Activated T-helper 2 cell treated with anti-CD3 and anti-CD28 coated beads, Interferon-gamma antibody, Interleukin-2, Interleukin-4, amounts not matched to agents 10 μg/mL and 5 μg/mL and 100 μg/mL, durations not matched to agents 14 hours and 24 hours and 36 hours (primary cell): Measurements from ENCODE around the gene CFAP221. TPM values are rescaled to one million over a fixed set of nuclear protein-coding genes. Genes with fewer than 3 reads are reported as not detected.

Source experiments
- DNase-seq: peaks from one replicate; pipeline ENCODE4 v3.0.0; 2021; ENCODE audit warnings: low spot score
- H3K27ac Mint-ChIP-seq: one replicate; pipeline ENCODE4 v1.8.0; 2021; ENCODE audit warnings: mixed read lengths
- H3K27me3 Mint-ChIP-seq: one replicate; pipeline ENCODE4 v1.8.0; 2021; ENCODE audit warnings: low read depth, mixed read lengths
- H3K36me3 Mint-ChIP-seq: one replicate; pipeline ENCODE4 v1.8.0; 2021; ENCODE audit warnings: low read depth, mixed read lengths
- H3K4me1 Mint-ChIP-seq: one replicate; pipeline ENCODE4 v1.8.0; 2021; ENCODE audit warnings: low read depth, mixed read lengths
- H3K4me3 Mint-ChIP-seq: one replicate; pipeline ENCODE4 v1.8.0; 2021; ENCODE audit warnings: low read depth, mild to moderate bottlenecking, moderate library complexity, mixed read lengths
- H3K9me3 Mint-ChIP-seq: one replicate; pipeline ENCODE4 v1.8.0; 2021; ENCODE audit warnings: mixed read lengths
- intact Hi-C: fragments of 100-400 bp; cut with micrococcal nuclease; formaldehyde crosslinking; loops from one replicate; pipeline ENCODE4 v1.15.1; 2023
- total RNA-seq: library from RNA; stranded (reverse); gene quantifications from 2 replicates; pipeline ENCODE4 v1.2.3, GENCODE V29; 2022

Gene CFAP221
- total RNA-seq, 1 donor from 2014 or later: not detected

GRCh38 chr2:119644186-119644585, 99.9 kb downstream of the CFAP221 start:
- Mint-ChIP-seq H3K27ac (no peak overlapping the region), H3K36me3 (no peaks in the 10 kb centered on the region), H3K4me1 (peaks cover 2% of the 10 kb centered on the region), H3K27me3 (peaks cover 17% of the 10 kb centered on the region), H3K4me3 (no peak overlapping the region), H3K9me3 (no peaks in the 10 kb centered on the region)
- intact Hi-C loops: no loop called here
- no peak for DNase-seq

- H3K27me3 Mint-ChIP-seq: peaks cover 15% of the 10 kb centered on the region
- intact Hi-C loops: no loop called here
- H3K27ac Mint-ChIP-seq: no peak overlapping the region
- H3K4me1 Mint-ChIP-seq: peaks cover 2% of the 10 kb centered on the region
- H3K9me3 Mint-ChIP-seq: no peaks in the 10 kb centered on the region
- H3K4me3 Mint-ChIP-seq: no peak overlapping the region
- no peaks in the 10 kb centered on the region for H3K36me3 Mint-ChIP-seq
- DNase-seq: no peak
Measured at GRCh38 chr2:119645173-119645855, 101.1 kb downstream of the CFAP221 start.

DNA sequence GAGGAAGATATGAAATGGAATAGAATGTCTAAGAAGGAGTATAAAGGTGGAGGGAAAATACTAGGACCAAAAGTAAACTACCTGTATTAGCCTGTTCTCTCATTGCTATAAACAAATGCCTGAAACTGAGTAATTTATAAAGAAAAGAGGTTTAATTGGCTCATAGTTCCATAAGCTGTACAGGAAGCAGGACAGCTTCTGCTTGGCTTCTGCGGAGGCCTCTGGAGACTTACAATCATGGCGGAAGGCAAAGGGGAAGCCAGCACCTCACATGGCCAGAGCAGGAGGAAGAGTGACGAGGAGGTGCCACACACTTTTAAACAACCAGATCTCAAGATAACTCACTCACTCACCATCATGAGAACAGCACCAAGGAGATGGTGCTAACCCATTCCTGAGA, 101.9 kb downstream of the CFAP221 start:
- DNase-seq: no peak
- H3K36me3 Mint-ChIP-seq: no peaks in the 10 kb centered on the region
- no peak overlapping the region for H3K27ac Mint-ChIP-seq
- H3K4me1 Mint-ChIP-seq: peaks cover 2% of the 10 kb centered on the region
- H3K27me3 Mint-ChIP-seq: peaks cover 17% of the 10 kb centered on the region
- intact Hi-C loops: no loop called here
- no peak overlapping the region for H3K4me3 Mint-ChIP-seq
- no peaks in the 10 kb centered on the region for H3K9me3 Mint-ChIP-seq

DNA sequence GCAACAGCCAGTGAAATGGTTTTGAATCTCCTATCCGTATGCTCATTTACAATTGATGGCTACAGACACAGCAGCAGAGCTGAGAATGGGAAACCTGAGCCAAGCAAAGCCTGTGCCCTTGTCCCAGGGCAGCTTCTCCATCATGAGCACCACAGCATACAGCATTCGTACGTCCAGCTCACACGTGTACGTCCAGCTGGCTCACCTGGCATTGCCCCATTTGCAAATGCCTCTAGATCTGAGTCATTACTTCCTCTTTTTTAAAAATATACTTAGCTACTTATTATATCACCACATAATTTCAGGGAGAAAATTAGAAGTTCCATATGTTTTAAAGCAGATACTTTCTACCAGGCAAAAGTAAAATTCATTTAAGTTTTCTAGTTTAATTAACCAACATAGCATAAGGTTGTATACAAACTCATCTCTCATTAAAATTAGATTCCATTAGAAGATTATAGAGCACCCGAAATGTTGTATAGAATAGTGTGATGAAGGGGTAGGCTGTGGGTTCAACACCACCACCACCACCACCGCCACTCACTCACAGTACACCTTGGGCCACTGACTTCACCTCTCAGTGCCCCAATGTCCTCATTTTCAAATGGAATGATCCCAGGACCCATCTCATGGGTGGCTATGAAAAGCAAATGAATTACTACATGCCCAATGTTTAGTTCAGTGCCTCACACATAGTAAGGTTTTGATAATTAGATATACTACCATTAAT, 103.4 kb downstream of the CFAP221 start:
- Mint-ChIP-seq H3K9me3 (no peaks in the 10 kb centered on the region), H3K27ac (no peak overlapping the region), H3K4me3 (no peak overlapping the region), H3K27me3 (peaks cover 18% of the 10 kb centered on the region), H3K4me1 (no peaks in the 10 kb centered on the region), H3K36me3 (no peaks in the 10 kb centered on the region)
- intact Hi-C loops: no loop called here
- DNase-seq: no peak

DNA sequence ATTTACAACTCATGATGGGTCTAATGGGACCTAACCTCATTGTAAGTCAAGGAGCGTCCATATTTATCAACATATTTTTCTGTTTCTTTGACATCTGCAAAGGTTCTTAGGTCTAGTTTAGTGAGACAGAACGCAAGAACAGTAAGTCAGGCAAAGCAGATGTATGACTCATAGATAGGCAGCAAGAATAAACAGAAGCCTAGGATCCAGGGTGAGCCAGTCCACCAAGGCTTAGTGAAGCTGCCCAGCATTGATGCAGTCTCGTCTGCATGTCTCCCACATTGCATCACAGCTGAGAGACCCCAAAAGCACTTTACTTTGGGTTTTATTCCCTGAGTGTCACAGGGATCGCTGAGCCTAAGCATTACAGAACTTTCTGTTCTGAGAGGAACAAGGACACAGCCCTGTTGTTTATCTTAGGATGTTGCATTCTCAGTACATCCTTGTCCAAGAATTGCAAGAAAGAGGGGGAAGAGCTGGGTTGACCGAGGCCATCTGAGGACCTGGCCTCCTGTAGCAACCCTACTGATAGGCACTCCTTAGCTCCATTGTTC, 105.2 kb downstream of the CFAP221 start:
- H3K4me3 Mint-ChIP-seq: no peak overlapping the region
- H3K36me3 Mint-ChIP-seq: no peaks in the 10 kb centered on the region
- peaks cover 18% of the 10 kb centered on the region for H3K27me3 Mint-ChIP-seq
- no peaks in the 10 kb centered on the region for H3K9me3 Mint-ChIP-seq
- DNase-seq: no peak
- no peaks in the 10 kb centered on the region for H3K4me1 Mint-ChIP-seq
- intact Hi-C loops: no loop called here
- no peak overlapping the region for H3K27ac Mint-ChIP-seq

GRCh38 chr2:119650206-119650605, 106.0 kb downstream of the CFAP221 start:
- no peaks in the 10 kb centered on the region for H3K36me3 Mint-ChIP-seq
- intact Hi-C loops: no loop called here
- peaks cover 22% of the 10 kb centered on the region for H3K27me3 Mint-ChIP-seq

GRCh38 chr2:119650846-119651370, 106.7 kb downstream of the CFAP221 start:
- Mint-ChIP-seq H3K27ac (no peak overlapping the region), H3K27me3 (peaks cover 19% of the 10 kb centered on the region), H3K4me3 (no peak overlapping the region), H3K4me1 (no peaks in the 10 kb centered on the region), H3K36me3 (no peaks in the 10 kb centered on the region), H3K9me3 (no peaks in the 10 kb centered on the region)
- no peak for DNase-seq
- intact Hi-C loops: no loop called here

More at GRCh38 chr2:119650206-119650605, 106.0 kb downstream of the CFAP221 start:
- DNase-seq: no peak
- H3K9me3 Mint-ChIP-seq: no peaks in the 10 kb centered on the region
- no peaks in the 10 kb centered on the region for H3K4me1 Mint-ChIP-seq
- H3K4me3 Mint-ChIP-seq: no peak overlapping the region
- H3K27ac Mint-ChIP-seq: no peak overlapping the region

- Mint-ChIP-seq H3K36me3 (no peaks in the 10 kb centered on the region), H3K9me3 (no peaks in the 10 kb centered on the region), H3K27me3 (peaks cover 9% of the 10 kb centered on the region), H3K27ac (no peak overlapping the region), H3K4me3 (no peak overlapping the region), H3K4me1 (no peaks in the 10 kb centered on the region)
- intact Hi-C loops: no loop called here
- DNase-seq: no peak
Measured at GRCh38 chr2:119657466-119658145, 113.4 kb downstream of the CFAP221 start.

DNA sequence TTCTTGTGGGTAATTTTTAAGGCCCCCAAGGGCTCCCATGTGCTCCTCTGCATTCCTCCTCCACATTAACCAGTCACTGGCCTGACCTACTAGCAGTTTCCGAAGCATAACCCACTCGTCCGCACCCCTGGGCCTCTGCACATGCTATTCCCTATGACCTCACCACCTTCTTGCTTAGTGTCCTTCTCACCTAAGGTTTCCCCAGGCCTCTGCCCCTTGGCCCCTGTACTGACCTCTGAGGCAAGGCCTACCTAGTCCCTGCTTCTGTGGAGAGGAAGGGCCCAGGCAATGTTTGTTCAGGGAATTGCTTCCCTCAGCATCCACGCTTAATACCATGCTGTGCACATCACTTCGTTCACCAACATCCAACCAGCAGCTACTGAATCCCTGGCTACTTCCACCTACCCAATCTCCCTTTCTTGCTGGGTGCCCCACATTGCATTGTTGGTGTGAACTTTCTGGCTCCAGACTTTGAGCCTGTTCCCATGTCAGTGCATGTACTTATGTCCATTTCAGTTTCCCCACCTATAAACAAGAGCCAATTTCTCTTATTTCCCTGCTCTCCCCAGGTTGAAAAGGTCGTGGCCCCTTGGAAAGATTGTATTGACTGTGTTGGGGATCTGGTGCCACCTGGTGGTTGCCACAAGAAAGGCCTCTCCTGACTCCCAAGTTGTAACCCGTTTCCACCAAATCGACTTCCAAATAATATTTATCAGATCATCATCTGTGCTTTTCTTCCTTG, 115.5 kb downstream of the CFAP221 start:
- no peaks in the 10 kb centered on the region for H3K36me3 Mint-ChIP-seq

GRCh38 chr2:119660343-119660658, 116.1 kb downstream of the CFAP221 start:
- H3K4me1 Mint-ChIP-seq: peaks cover 4% of the 10 kb centered on the region
- DNase-seq: no peak
- intact Hi-C loops: loop anchor here (2.0 kb wide), 1 partner anchor 20 kb away; no protein-coding TSS in a partner anchor
- peaks cover 10% of the 10 kb centered on the region for H3K27me3 Mint-ChIP-seq
- H3K36me3 Mint-ChIP-seq: no peaks in the 10 kb centered on the region
- H3K27ac Mint-ChIP-seq: no peak overlapping the region
- H3K9me3 Mint-ChIP-seq: peaks cover 5% of the 10 kb centered on the region
- no peak overlapping the region for H3K4me3 Mint-ChIP-seq

More for the DNA sequence above, 115.5 kb downstream of the CFAP221 start:
- Mint-ChIP-seq H3K9me3 (peaks cover under 1% of the 10 kb centered on the region), H3K4me1 (peaks cover 4% of the 10 kb centered on the region), H3K27me3 (peaks cover 9% of the 10 kb centered on the region), H3K27ac (no peak overlapping the region), H3K4me3 (no peak overlapping the region)
- intact Hi-C loops: loop anchor here (2.0 kb wide), 1 partner anchor 19 kb away; no protein-coding TSS in a partner anchor
- DNase-seq: no peak

DNA sequence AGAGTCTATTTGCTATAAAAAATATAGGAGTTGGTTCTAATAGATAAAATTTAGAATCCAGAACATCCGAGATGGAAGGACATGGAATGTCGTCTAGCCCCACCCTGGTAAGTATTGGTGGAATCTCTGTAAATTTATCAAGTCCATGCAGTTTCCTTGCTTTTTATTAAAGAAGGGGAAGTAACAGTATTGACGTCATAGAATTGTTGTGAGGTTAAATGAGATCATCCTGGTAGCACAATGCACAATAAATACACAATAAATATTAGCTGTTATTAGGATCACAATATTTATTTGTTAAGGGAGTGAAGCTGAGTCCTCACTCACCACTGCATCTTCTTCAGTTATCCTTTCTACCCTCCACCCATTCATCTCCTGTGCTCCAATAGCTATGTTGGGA, 118.0 kb downstream of the CFAP221 start:
- intact Hi-C loops: no loop called here
- Mint-ChIP-seq H3K9me3 (peaks cover 5% of the 10 kb centered on the region), H3K27me3 (peaks cover 11% of the 10 kb centered on the region), H3K4me1 (peaks cover 5% of the 10 kb centered on the region), H3K36me3 (no peaks in the 10 kb centered on the region), H3K27ac (no peak overlapping the region), H3K4me3 (no peak overlapping the region)
- no peak for DNase-seq

GRCh38 chr2:119668546-119668945, 124.3 kb downstream of the CFAP221 start:
- Mint-ChIP-seq H3K27me3 (peaks cover 14% of the 10 kb centered on the region), H3K4me1 (peaks cover 5% of the 10 kb centered on the region), H3K36me3 (no peaks in the 10 kb centered on the region), H3K9me3 (peaks cover 5% of the 10 kb centered on the region), H3K27ac (no peak overlapping the region), H3K4me3 (no peak overlapping the region)
- no peak for DNase-seq
- intact Hi-C loops: no loop called here
